ENCODE measurements around the gene TAPT1.

- no peak for TF ChIP-seq RAD21 (IDR thresholded peaks at IDR 0.05; ENCODE audit: low read depth)
- no peak for TF ChIP-seq REST (IDR thresholded peaks at IDR 0.05; ENCODE audit: low read depth)
- TF ChIP-seq, protein P1, sequence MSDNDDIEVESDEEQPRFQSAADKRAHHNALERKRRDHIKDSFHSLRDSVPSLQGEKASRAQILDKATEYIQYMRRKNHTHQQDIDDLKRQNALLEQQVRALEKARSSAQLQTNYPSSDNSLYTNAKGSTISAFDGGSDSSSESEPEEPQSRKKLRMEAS (IDR thresholded peaks at IDR 0.05) = no peak
- TF ChIP-seq EP300 (IDR thresholded peaks at IDR 0.05; ENCODE audit: borderline replicate concordance) = no peak
- no peak for TF ChIP-seq TAF1 (IDR thresholded peaks at IDR 0.05; ENCODE audit: low read depth)
- TF ChIP-seq ZBTB7A (IDR thresholded peaks at IDR 0.05; ENCODE audit: low read depth) = no peak
- no peak for TF ChIP-seq CEBPB (IDR thresholded peaks at IDR 0.05)
- no peak for TF ChIP-seq USF1 (IDR thresholded peaks at IDR 0.05)
- TF ChIP-seq NFIC (IDR thresholded peaks at IDR 0.05) = no peak
These were observed 109.1 kb downstream of the TAPT1 start for GRCh38 chr4:16117164-16117563.
